ENCODE measurements around the gene POMT1. TPM values are rescaled to one million over a fixed set of nuclear protein-coding genes. Genes with fewer than 3 reads are reported as not detected.

POMT1 gene
- total RNA-seq, 1 donor from 2014 or later, result 57.6 TPM

DNA sequence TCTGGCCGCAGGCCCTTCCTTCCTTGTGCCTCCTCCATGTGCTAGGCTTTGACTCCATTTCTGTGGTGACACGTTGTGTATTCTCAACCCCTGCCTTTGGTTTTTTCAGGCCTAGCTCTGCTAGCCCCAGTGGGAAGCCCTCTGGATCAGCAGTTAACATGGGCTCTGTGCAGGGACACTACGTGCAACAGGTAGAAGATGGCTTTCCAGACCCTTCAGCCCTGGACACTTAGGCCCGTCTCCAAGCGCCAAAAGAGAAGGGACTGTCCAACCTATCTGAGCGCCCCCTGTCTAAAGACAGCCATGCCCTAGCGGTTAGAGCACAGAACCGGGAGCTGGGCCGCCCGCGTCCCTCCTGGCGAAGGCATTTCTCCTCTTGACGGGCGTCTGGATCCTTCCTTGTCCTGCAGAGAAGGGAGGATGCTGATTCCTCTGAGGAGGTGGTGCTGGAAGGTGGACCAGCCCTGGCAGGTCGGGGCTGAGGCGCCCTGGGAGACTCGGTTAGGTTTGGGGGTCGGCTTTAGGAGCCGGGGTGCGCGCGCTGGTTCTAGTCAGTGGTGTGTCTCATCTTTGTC, 8.3 kb upstream of the POMT1 start:
- H3K9me3 Mint-ChIP-seq (ENCODE audit: unreplicated experiment), result no peaks in the 10 kb centered on the region
- peak overlapping the region; percentile 67 for H3K27ac Mint-ChIP-seq (ENCODE audit: unreplicated experiment)
- TF ChIP-seq, protein P1, sequence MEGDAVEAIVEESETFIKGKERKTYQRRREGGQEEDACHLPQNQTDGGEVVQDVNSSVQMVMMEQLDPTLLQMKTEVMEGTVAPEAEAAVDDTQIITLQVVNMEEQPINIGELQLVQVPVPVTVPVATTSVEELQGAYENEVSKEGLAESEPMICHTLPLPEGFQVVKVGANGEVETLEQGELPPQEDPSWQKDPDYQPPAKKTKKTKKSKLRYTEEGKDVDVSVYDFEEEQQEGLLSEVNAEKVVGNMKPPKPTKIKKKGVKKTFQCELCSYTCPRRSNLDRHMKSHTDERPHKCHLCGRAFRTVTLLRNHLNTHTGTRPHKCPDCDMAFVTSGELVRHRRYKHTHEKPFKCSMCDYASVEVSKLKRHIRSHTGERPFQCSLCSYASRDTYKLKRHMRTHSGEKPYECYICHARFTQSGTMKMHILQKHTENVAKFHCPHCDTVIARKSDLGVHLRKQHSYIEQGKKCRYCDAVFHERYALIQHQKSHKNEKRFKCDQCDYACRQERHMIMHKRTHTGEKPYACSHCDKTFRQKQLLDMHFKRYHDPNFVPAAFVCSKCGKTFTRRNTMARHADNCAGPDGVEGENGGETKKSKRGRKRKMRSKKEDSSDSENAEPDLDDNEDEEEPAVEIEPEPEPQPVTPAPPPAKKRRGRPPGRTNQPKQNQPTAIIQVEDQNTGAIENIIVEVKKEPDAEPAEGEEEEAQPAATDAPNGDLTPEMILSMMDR (IDR thresholded peaks at IDR 0.05; ENCODE audit: unreplicated experiment), result no peak
- DNase-seq (ENCODE audit: low spot score), result no peak
- H3K36me3 Mint-ChIP-seq (ENCODE audit: low read depth, unreplicated experiment), result peaks cover 75% of the 10 kb centered on the region
- H3K4me3 Mint-ChIP-seq (ENCODE audit: unreplicated experiment), result no peak overlapping the region
- peaks cover 18% of the 10 kb centered on the region for H3K4me1 Mint-ChIP-seq (ENCODE audit: unreplicated experiment)
- peaks cover 24% of the 10 kb centered on the region for H3K27me3 Mint-ChIP-seq (ENCODE audit: unreplicated experiment)

DNA sequence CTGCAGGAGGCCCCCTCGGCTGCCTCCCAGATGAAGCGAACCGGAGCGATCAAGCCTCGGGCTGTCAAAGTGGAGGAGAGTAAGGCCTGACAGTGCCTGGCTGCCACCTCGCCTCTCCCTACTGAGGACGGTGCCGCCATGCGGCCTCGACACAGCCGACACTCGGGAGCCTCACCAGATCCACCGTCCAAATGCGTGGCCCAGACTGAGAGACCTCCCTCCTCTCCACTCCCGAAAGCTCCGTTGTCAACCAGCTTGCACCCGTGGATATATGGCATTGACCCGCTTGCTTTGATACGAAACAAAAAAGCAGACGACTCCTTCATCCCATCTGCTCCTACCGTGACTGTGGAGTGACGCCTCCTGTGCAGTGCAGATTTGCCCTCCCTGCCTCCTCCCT, 6.9 kb upstream of the POMT1 start:
- DNase-seq (ENCODE audit: low spot score), result no peak
- Mint-ChIP-seq H3K9me3 (ENCODE audit: unreplicated experiment) (no peaks in the 10 kb centered on the region), H3K4me3 (ENCODE audit: unreplicated experiment) (no peak overlapping the region), H3K27me3 (ENCODE audit: unreplicated experiment) (peaks cover 16% of the 10 kb centered on the region), H3K36me3 (ENCODE audit: low read depth, unreplicated experiment) (peaks cover 73% of the 10 kb centered on the region), H3K27ac (ENCODE audit: unreplicated experiment) (no peak overlapping the region), H3K4me1 (ENCODE audit: unreplicated experiment) (peaks cover 30% of the 10 kb centered on the region)
- TF ChIP-seq, protein P1 (IDR thresholded peaks at IDR 0.05; ENCODE audit: unreplicated experiment), result no peak

DNA sequence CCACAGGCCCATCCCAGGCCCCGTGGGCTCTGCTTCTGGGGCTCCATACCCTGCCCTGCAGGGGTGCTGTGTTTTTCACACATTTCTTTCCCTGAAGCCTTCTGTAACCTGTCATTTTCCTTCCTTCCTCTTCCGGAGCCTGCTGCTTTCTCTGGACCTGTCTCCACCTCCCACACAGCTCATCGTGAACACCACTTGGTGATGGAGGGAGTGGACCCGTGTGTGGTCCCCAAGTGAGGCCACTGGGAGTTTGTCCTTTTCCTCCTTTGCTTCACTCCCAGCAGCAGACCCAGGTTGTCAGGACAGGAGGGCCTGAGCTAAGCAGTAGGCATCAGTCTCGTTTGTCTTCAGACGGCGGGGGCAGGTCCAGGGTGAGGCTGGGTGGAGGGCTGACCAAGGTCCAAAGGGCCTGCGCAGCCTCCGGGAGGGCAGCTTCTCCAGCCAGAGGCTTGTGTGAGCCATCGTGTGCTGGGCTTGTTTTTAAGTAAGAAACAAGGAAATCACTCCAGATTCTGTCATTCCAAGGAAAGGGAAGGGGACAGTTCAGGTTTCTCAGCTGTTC, 5.8 kb upstream of the POMT1 start:
- Mint-ChIP-seq H3K4me3 (ENCODE audit: unreplicated experiment) (no peak overlapping the region), H3K27ac (ENCODE audit: unreplicated experiment) (no peak overlapping the region), H3K27me3 (ENCODE audit: unreplicated experiment) (peaks cover 18% of the 10 kb centered on the region), H3K9me3 (ENCODE audit: unreplicated experiment) (no peaks in the 10 kb centered on the region), H3K4me1 (ENCODE audit: unreplicated experiment) (peaks cover 30% of the 10 kb centered on the region), H3K36me3 (ENCODE audit: low read depth, unreplicated experiment) (peaks cover 68% of the 10 kb centered on the region)
- TF ChIP-seq, protein P1 (IDR thresholded peaks at IDR 0.05; ENCODE audit: unreplicated experiment), result no peak
- no peak for DNase-seq (ENCODE audit: low spot score)

DNA sequence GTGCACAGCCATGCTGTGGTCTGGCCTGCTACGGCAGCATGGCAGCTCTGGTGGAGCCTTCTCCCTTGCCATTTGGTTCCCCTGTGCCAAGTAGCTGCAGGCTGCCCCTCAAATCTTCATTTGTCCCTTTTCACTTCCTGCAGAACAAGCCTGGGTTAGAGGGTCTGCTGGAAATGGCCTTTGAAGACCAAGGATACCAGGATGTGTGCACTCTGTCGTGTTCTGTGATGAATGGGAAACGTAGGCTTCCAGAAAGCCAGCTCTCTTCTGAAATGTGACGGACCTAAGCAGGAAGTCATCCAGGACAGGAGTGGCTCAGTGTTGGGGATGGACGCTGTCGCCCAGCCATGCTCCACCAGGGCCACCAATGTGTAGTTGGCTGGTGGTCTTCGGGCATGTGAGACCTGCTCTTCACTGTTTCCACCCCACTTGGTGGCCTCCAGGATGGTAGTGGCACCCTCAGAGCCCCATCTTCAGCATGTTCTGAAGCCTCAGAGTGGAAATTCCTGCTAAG, 3.4 kb upstream of the POMT1 start:
- TF ChIP-seq, protein P1 (IDR thresholded peaks at IDR 0.05; ENCODE audit: unreplicated experiment), result no peak
- H3K4me1 Mint-ChIP-seq (ENCODE audit: unreplicated experiment), result peaks cover 39% of the 10 kb centered on the region
- H3K4me3 Mint-ChIP-seq (ENCODE audit: unreplicated experiment), result no peak overlapping the region
- no peaks in the 10 kb centered on the region for H3K9me3 Mint-ChIP-seq (ENCODE audit: unreplicated experiment)
- peaks cover 46% of the 10 kb centered on the region for H3K36me3 Mint-ChIP-seq (ENCODE audit: low read depth, unreplicated experiment)
- DNase-seq (ENCODE audit: low spot score), result no peak
- peak overlapping the region; percentile 52 for H3K27ac Mint-ChIP-seq (ENCODE audit: unreplicated experiment)
- H3K27me3 Mint-ChIP-seq (ENCODE audit: unreplicated experiment), result peaks cover 20% of the 10 kb centered on the region

DNA sequence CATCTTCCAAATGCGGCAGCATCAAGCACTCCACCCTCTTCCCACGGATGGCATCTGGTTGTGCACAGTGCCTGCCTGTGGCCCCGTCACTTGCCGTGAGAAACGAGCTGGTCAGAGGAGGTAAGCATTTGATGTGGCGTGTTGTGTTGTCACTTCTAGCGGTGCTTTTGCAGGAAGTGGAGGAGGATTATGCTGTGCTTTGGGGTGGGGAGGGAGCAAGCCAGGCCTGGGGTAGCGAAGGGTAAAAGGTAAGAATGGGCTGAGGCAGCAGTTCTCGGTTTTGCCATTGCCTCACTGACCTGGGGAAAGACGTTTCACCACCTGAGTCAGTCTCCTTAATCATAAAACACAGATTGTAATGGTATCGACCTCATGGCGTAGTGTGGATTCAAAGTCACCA, 2.3 kb upstream of the POMT1 start:
- H3K36me3 Mint-ChIP-seq (ENCODE audit: low read depth, unreplicated experiment), result peaks cover 42% of the 10 kb centered on the region
- no peak for DNase-seq (ENCODE audit: low spot score)
- H3K4me3 Mint-ChIP-seq (ENCODE audit: unreplicated experiment), result no peak overlapping the region
- H3K9me3 Mint-ChIP-seq (ENCODE audit: unreplicated experiment), result no peaks in the 10 kb centered on the region
- TF ChIP-seq, protein P1 (IDR thresholded peaks at IDR 0.05; ENCODE audit: unreplicated experiment), result no peak
- peaks cover 41% of the 10 kb centered on the region for H3K4me1 Mint-ChIP-seq (ENCODE audit: unreplicated experiment)
- peaks cover 15% of the 10 kb centered on the region for H3K27me3 Mint-ChIP-seq (ENCODE audit: unreplicated experiment)
- H3K27ac Mint-ChIP-seq (ENCODE audit: unreplicated experiment), result peak overlapping the region; percentile 11
